ENCODE measurements around the gene RNPS1.
"Not testable (repeated sequence)": the region's sequence is repeated elsewhere in the genome, so short reads cannot be mapped to it uniquely, and the experiment has no call there.

Gene RNPS1

DNA sequence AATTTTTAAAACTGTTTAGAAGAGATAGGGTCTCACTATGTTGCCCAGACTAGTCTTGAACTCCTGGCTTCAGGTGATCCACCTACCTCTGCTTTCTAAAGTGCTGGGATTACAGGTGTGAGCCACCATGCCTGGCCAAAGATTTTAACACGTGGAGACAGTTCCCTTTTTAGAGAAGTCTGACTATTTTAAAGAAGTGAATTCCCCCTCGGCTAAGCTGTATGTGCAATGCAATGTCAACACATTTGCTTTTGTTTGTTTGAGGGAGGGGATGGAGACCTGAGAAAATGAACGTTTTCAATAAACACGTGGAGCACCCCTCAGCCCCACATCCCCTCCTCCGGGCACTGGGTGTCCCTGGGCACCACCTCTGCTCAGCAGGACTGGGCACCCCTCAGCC lies 14.3 kb upstream of the RNPS1 start:
- DNase-seq, result no peak

- DNase-seq, result no peak
Observed at GRCh38 chr16:2280981-2281542, 13.1 kb upstream of the RNPS1 start.

DNA sequence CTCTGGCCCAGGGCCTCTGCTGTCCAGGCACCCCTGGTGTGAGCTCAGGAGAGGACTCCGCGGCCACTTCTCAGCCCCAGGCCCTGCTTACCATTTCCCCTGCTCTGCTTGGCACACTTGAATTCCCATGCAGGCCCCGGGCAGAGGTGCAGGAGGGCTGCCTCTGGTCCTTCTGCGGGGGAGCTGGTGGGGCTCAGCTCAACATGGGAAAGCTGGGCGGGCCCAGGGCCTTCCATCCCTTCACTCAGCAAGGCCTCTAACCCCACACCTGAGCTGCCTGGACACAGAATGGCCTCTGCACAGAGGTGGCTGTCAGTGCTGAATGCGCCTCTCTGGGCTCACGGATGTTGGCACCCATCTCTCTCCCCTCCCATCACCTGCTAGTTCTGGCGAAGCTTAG lies 12.5 kb upstream of the RNPS1 start:
- no peak for DNase-seq

DNA sequence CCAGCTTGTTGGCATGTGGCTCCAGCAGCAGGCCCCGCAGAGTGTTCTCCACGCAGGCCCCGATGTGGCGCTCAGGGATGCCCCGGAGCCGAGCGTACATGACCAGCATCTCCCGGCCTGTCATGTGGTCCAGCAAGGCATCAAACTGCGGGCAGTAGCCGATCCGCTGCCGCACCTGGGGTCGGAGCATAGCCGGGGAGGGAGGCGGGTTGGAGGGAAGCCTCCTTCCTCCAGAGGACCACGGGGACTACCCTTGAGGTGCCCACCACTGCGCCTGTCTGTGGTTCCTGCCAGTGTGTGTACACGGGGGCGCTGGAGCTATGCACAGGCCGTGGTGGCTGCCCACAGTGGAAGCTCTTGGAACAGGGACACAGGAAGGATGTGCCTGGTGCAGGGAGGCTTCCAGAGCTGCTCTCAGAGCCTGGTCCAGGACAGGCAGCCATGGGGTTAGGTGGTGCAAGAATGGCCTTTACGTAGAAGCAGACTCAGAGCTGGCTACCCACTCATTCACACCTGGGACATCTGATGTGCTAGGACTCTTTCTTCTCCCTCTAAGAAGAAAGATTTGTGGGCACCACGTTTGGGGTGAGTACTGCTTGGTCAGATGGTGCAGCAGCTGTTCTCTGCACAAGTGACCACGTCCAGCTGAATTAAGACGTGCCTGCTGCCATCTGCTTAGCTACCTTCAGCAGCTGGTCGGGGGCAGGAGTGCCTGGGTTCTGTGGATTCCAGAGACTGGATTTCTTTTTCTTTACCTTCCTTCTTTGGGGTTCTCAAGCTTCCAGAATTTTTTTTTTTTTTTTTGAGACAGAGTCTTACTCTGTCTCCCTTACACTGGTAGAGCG lies 11.3 kb upstream of the RNPS1 start:
- no peak for DNase-seq

DNA sequence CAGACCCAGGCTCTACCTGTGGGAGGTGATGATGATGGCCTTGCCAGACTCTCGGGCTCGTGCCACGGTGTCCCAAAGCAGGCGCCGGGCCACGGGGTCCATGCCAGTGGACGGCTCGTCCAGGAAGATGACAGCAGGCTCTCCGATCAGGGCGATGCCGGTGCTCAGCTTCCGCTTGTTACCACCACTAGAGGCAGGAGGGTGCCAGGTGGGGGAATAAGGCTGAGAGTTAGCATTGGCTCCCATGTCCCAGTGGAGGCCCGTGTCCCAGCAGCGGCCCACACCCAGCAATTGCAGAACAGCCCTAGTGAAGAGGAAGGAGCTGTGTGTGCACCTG lies 10.3 kb upstream of the RNPS1 start:
- no peak for DNase-seq

DNA sequence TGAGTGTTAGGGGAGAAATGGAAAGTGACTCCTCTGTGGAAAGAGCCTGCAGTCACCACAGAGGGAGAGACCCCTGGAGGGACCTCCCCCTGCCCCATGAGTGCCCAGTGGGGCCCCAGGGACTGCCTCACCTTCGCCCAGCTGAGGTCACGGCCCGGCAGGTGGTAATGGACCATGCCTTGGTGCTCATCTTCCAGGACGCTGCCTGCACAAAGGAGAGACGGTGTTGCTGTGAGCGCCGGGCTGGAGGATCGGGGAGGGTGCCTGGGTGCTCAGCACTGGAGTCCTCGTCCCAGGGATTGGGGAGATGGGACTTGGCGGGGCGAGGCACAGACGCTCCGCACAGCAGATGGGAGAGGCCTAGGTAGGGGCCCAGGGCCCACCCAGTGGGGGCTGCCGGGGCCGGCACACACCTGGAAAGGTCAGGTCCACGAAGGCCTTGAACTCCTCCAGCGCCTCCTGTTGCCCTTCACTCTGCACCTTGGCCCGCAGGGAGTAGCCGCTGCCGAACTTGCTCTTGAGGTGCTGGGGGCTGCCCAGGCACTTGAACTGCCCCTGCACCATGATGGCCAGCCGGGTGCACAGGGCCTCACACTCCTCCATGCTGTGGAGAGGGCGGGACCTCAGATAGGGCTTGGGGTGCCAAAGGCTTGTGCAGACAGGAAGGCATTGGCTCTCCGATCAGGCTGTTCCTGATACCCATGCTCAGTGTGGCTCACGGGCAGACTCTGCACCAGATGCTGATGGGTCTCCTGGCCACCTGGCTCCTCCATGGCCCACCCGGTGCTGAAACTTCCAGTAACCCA lies 9.7 kb upstream of the RNPS1 start:
- DNase-seq, result no peak

- DNase-seq, result no peak
Observed at GRCh38 chr16:2276368-2277195, 8.7 kb upstream of the RNPS1 start.

GRCh38 chr16:2275476-2276367 lies 7.8 kb upstream of the RNPS1 start:
- DNase-seq, result no peak

DNA sequence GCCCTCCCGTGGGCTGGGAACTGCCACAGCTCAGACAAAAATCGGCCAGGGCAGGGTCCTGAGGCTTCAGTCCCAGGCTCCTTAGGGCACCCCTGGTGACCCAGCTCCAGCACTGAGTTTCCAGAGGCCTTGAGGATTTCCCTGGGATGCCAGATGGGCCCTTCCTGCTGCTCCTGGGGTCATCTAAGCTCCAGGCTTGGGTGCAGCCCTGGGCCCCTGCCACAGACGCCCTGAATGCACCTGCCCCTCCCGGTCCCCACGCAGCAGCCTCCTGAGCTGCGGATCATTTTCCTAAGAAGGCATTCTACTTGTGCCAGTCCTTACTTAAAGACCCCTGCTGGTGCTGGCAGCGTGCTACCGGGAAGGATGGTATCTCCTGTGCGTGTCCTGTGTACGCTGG lies 6.0 kb upstream of the RNPS1 start:
- DNase-seq, result no peak

DNA sequence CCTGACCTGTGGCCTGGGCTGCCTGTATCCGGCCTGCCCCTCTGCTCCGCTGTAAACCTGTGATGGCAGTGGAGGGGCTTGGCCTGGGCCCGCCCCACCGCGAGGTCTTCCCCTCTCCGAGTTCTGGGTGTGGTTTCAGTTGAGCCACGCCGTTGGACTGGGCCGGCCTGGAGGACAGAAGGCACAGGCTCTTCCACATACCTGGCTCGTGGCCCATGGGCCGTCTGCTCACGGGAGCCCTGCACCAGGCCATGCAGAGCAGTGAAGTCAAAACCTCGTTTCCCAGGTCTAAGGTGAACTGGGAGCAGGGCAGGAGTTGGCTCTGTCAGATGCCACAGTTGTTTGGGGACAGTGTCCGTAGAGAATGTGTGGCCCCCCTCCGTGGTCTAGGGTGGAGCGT lies 5.6 kb upstream of the RNPS1 start:
- DNase-seq, result no peak

- DNase-seq, result no peak
Observed at GRCh38 chr16:2271848-2272461, 4.0 kb upstream of the RNPS1 start.

GRCh38 chr16:2270588-2271470 lies 2.9 kb upstream of the RNPS1 start:
- DNase-seq, result no peak

GRCh38 chr16:2270070-2270462 lies 2.1 kb upstream of the RNPS1 start:
- no peak for DNase-seq

DNA sequence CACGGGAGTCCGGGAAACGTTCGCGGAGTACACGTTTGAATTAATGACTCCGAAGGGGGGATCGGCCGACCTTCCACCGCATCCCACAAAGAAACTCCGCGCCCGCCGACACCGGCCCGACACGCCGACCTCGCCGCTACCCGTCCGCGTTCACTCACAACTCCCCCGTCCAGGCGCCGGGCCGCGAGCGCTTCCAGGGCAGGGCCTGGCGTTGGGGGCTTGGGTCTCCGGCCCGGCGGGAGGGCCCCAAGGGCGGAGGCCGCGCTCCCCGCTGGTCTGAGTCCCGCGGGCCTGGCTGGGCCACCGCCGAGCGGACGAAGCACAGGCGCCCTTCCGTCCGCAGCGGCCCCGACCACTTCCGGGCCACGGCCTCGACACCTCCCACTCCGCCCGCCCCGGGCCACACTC lies 417 bp downstream of the RNPS1 start:
- peak; percentile 39 for DNase-seq

DNA sequence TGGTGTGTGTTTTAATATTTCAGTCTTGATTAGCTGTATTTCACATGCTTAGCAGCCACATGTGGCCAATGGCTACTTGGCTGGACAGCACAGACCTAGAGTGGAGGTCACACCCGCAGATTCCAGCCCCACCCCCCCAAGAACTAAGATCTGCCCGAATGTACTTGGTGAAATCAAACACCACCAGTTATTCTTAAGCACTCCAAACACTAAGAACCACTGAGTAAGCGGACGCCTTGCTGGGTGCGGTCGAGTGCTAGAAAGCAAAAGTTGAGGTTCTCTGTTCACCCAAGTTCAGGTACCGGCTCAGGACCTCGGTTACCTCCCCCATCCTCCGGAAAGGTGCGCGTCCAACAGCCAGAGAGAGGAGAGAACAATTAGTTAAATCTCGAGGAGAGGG lies 1.0 kb downstream of the RNPS1 start:
- not testable (repeated sequence) for DNase-seq

- DNase-seq, result not testable (repeated sequence)
Observed at GRCh38 chr16:2263026-2263425, 4.9 kb downstream of the RNPS1 start.

DNA sequence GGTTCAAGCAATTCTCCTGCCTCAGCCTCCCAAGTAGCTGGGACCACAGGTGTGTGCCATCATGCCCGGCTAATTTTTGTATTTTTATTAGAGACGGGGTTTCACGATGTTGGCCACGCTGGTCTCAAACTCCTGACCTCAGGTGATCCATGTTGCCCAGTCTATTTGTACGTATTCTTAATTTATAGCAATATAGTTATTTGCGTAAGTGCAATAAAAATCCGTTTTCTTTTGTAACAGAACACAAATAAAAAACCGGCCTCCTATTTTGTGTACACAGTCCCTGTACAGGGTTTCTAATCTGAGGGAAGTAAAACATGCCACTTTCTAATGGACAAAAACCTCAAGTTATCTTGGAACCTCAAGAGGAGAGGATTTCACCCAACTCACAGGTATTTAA lies 7.7 kb downstream of the RNPS1 start:
- DNase-seq, result no peak

- not testable (repeated sequence) for DNase-seq
Observed at GRCh38 chr16:2258530-2258929, 9.4 kb downstream of the RNPS1 start.

DNA sequence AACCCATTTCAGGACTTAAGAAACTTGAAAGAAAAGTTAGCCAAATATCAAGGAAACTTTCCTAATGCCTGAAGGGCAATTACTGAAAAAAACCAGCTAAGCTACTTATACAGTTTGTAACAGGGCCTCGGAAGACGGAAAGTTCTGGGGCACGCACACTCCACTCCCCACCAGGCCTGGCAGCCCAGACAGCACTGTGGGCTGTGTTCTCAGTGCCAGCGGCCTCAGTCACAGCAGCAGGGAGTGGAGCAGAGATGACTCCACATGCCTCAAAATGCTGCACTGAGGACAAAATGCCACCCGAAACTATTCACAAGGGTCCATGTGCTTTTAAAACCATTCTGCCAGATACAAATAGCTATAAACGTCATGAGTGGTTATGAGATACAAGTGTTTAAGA lies 10.2 kb downstream of the RNPS1 start:
- no peak for DNase-seq

GRCh38 chr16:2256531-2257140 lies 11.3 kb downstream of the RNPS1 start:
- no peak for DNase-seq
